IMR-90 (cell line): ENCODE data around the gene CADM2. TPM values are rescaled to one million over a fixed set of nuclear protein-coding genes. Genes with fewer than 3 reads are reported as not detected.

Source experiments
- ATAC-seq: fragments of 200-7000 bp; cut with Tn5 transposase; 2 replicates; pipeline ENCODE4 v1.9.1; 2020; ENCODE audit warnings: low read depth, mild to moderate bottlenecking, moderate library complexity
- BruUV-seq: library from RNA; stranded (reverse); fragments of 400-500 nt; replicated peaks from 2 replicates; lab custom pipeline; 2021; lab: Mats Ljungman, UMichigan
- CTCF ChIA-PET: fragments of 300-600 bp; formaldehyde crosslinking; extraction: SDS; loops from one replicate; lab custom pipeline; 2021; ENCODE audit warnings: antibody characterized with exemption; lab: Yijun Ruan, JAX
- POLR2A ChIA-PET: fragments of 300-600 bp; sonication (Branson Sonifier 250); formaldehyde crosslinking; loops from one replicate; lab custom pipeline; 2022; ENCODE audit warnings: antibody characterized with exemption; ENCODE audit not compliant: unreplicated experiment; lab: Charles Lee
- DNase-seq: peaks from one replicate; pipeline ENCODE4 v3.0.0; 2013
- H2AFZ ChIP-seq: replicated peaks from 2 replicates; pipeline ENCODE3; 2013; ENCODE audit warnings: low read length, mild to moderate bottlenecking; ENCODE audit not compliant: poor library complexity
- H2AK5ac ChIP-seq: 2 replicates; pipeline ENCODE4 v1.6.1; 2013; ENCODE audit warnings: low read depth, low read length, inconsistent platforms
- H2AK9ac ChIP-seq: replicated peaks from 2 replicates; pipeline ENCODE3; 2013; ENCODE audit warnings: mild to moderate bottlenecking, low read depth, low read length, moderate library complexity; ENCODE audit not compliant: poor library complexity
- H2BK120ac ChIP-seq: 2 replicates; pipeline ENCODE4 v1.6.1; 2013; ENCODE audit warnings: low read depth, low read length, inconsistent platforms
- H2BK15ac ChIP-seq: 3 replicates; pipeline ENCODE4 v1.6.1; 2013; ENCODE audit warnings: low read depth, low read length, inconsistent platforms
- H2BK20ac ChIP-seq: 2 replicates; pipeline ENCODE4 v1.6.1; 2013; ENCODE audit warnings: low read depth, mild to moderate bottlenecking, inconsistent platforms, low read length, moderate library complexity
- H2BK5ac ChIP-seq: 2 replicates; pipeline ENCODE4 v1.6.1; 2013; ENCODE audit warnings: mild to moderate bottlenecking, low read depth, low read length, inconsistent platforms; ENCODE audit not compliant: poor library complexity, severe bottlenecking
- H3K14ac ChIP-seq: replicated peaks from 2 replicates; pipeline ENCODE4 v1.6.1; 2013; ENCODE audit warnings: low read depth, low read length, inconsistent platforms
- H3K18ac ChIP-seq: 2 replicates; pipeline ENCODE4 v1.6.1; 2013; ENCODE audit warnings: low read depth, low read length, control low read depth
- H3K23ac ChIP-seq: 2 replicates; pipeline ENCODE4 v1.6.1; 2013; ENCODE audit warnings: low read depth, low read length, inconsistent platforms
- H3K27ac ChIP-seq: 2 replicates; pipeline ENCODE4 v1.5.1; 2013; ENCODE audit warnings: mild to moderate bottlenecking, control low read depth, low read length; ENCODE audit not compliant: insufficient read depth
- H3K27me3 ChIP-seq: 2 replicates; pipeline ENCODE4 v1.6.1; 2013; ENCODE audit warnings: low read length; ENCODE audit not compliant: control insufficient read depth, insufficient read depth
- H3K36me3 ChIP-seq: 2 replicates; pipeline ENCODE4 v1.6.1; 2013; ENCODE audit warnings: low read length, mixed read lengths; ENCODE audit not compliant: control insufficient read depth, insufficient read depth
- H3K4ac ChIP-seq: 2 replicates; pipeline ENCODE4 v1.6.1; 2013; ENCODE audit warnings: low read depth, low read length, inconsistent platforms
- H3K4me1 ChIP-seq: 2 replicates; pipeline ENCODE4 v1.6.1; 2013; ENCODE audit warnings: low read length, mixed read lengths; ENCODE audit not compliant: control insufficient read depth, insufficient read depth
- H3K4me2 ChIP-seq: 2 replicates; pipeline ENCODE4 v1.6.1; 2013; ENCODE audit warnings: low read depth, mild to moderate bottlenecking, control low read depth, low read length, moderate library complexity
- H3K4me3 ChIP-seq: 2 replicates; pipeline ENCODE4 v1.5.1; 2013; ENCODE audit warnings: low read depth, mild to moderate bottlenecking, control low read depth, low read length, moderate library complexity; ENCODE audit not compliant: insufficient read depth
- H3K56ac ChIP-seq: 2 replicates; pipeline ENCODE4 v1.6.1; 2013; ENCODE audit warnings: low read length, inconsistent platforms; ENCODE audit not compliant: insufficient read depth; ENCODE audit errors: extremely low read depth
- H3K79me1 ChIP-seq, 2 experiments: 2 replicates each; pipeline ENCODE4 v1.6.1; 2013; ENCODE audit warnings: low read length in 2 of 2, inconsistent platforms in 1 of 2, low read depth in 1 of 2
- H3K9ac ChIP-seq: 2 replicates; pipeline ENCODE4 v1.6.1; 2013; ENCODE audit warnings: low read depth, low read length, control low read depth
- H3K9me1 ChIP-seq: 2 replicates; pipeline ENCODE4 v1.6.1; 2013; ENCODE audit warnings: low read length, inconsistent platforms; ENCODE audit not compliant: insufficient read depth
- H3K9me3 ChIP-seq: 2 replicates; pipeline ENCODE4 v1.6.1; 2013; ENCODE audit warnings: low read length; ENCODE audit not compliant: control insufficient read depth, insufficient read depth
- H4K20me1 ChIP-seq: 2 replicates; pipeline ENCODE4 v1.6.1; 2013; ENCODE audit warnings: low read length, inconsistent platforms; ENCODE audit not compliant: insufficient read depth
- H4K5ac ChIP-seq: 2 replicates; pipeline ENCODE4 v1.6.1; 2013; ENCODE audit warnings: mild to moderate bottlenecking, low read depth, low read length, control low read depth
- H4K8ac ChIP-seq, 2 experiments: 2 replicates each; pipeline ENCODE4 v1.6.1; 2013; ENCODE audit warnings: low read depth in 2 of 2, low read length in 2 of 2, control low read depth in 1 of 2, inconsistent platforms in 1 of 2
- H4K91ac ChIP-seq: 2 replicates; pipeline ENCODE4 v1.6.1; 2013; ENCODE audit warnings: low read depth, low read length, inconsistent platforms; ENCODE audit not compliant: insufficient read depth
- CHD1 ChIP-seq: IDR thresholded peaks from 2 replicates; pipeline ENCODE4 v1.6.1; 2012; ENCODE audit warnings: low read depth, low read length, improper control_type of control experiment
- FOS ChIP-seq: fragments of 150-350 bp; IDR thresholded peaks from 2 replicates; pipeline ENCODE4 v1.6.1; 2016; ENCODE audit warnings: low read depth, low read length
- MAFK ChIP-seq: IDR thresholded peaks from 2 replicates; pipeline ENCODE4 v1.6.1; 2012; ENCODE audit warnings: low read depth, low read length, improper control_type of control experiment
- NFE2L2 ChIP-seq: fragments of 150-350 bp; IDR thresholded peaks from 2 replicates; pipeline ENCODE4 v1.6.1; 2016; ENCODE audit warnings: low read depth, mild to moderate bottlenecking, low read length
- RAD21 ChIP-seq: IDR thresholded peaks from 2 replicates; pipeline ENCODE4 v1.6.1; 2012; ENCODE audit warnings: low read length, improper control_type of control experiment
- RCOR1 ChIP-seq: IDR thresholded peaks from 2 replicates; pipeline ENCODE4 v1.6.1; 2012; ENCODE audit warnings: mild to moderate bottlenecking, low read length, improper control_type of control experiment; ENCODE audit not compliant: insufficient replicate concordance
- RFX5 ChIP-seq: IDR thresholded peaks from 2 replicates; pipeline ENCODE4 v1.8.0; 2012; ENCODE audit warnings: low read depth, mild to moderate bottlenecking, low read length, moderate library complexity
- WGBS, 2 experiments: methylation state at CpG; one replicate each; pipeline versions ENCODE4 v1.1.5 to v1.1.7; 2013; ENCODE audit warnings: missing lambda C conversion rate in 2 of 2; ENCODE audit not compliant: insufficient read length in 1 of 2; ENCODE audit errors: extremely low coverage in 2 of 2; 5-methylcytosine and 5-hydroxymethylcytosine counted together
- dilution Hi-C: fragments of 300-500 bp; cut with HindIII; formaldehyde crosslinking; loops from one replicate; pipeline ENCODE4 v1.14.3; 2018; ENCODE audit warnings: low sequenced_read_pairs; ENCODE audit not compliant: unreplicated experiment
- in situ Hi-C: fragments of 300-500 bp; cut with MboI; formaldehyde crosslinking; loops from 3 replicates; pipeline ENCODE4 v1.14.3; 2019; ENCODE audit warnings: low sequenced_read_pairs, inconsistent platforms, mixed read lengths
- intact Hi-C: fragments of 100-400 bp; cut with micrococcal nuclease; formaldehyde crosslinking; loops from 2 replicates; pipeline ENCODE4 v1.10.0; 2022
- polyA plus RNA-seq, 3 experiments: library from polyadenylated mRNA; depleted of rRNA; stranded (reverse); fragments of >200 nt; gene quantifications; 2 replicates each; pipeline ENCODE4 v1.2.3, GENCODE V29; 2012; ENCODE audit warnings: low replicate concordance in 1 of 3
- total RNA-seq: library from RNA; depleted of rRNA; stranded (reverse); fragments of >200 nt; gene quantifications from 2 replicates; pipeline ENCODE4 v1.2.3, GENCODE V29; 2012
- TF ChIP-seq, protein P1 (sequence below): fragments of 150-350 bp; IDR thresholded peaks from 2 replicates; pipeline ENCODE4 v1.6.1; 2017; ENCODE audit warnings: mild to moderate bottlenecking, antibody characterized with exemption, low read length, low read depth
- TF ChIP-seq, protein P2 (sequence below): fragments of 150-350 bp; IDR thresholded peaks from 2 replicates; pipeline ENCODE4 v1.6.1; 2016; ENCODE audit warnings: low read depth, mild to moderate bottlenecking, low read length, moderate library complexity, borderline replicate concordance

CADM2 gene
- total and polyA plus RNA-seq, 2 of the 4 experiments (the other 2 are of a cell fraction): not detected

DNA sequence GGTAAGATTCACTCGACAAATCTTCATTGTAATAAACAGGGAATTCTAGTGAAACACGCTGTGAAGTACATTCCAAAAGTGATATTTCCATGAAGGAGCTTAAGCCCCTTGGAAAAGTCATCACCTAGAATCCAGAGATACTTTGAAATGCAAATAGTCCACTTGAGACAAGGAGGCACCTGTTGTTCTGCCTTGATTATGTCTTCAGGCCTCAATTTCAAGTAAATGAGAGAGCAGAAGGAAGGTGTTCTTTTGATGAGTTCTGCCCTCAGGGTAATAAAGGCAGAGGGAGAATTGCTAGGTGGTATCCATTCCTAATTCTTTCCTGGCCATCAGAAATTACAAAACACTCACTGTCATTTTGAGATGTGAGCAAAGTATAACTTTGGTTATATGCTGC, 162.1 kb downstream of the CADM2 start:
- dilution Hi-C loops: no loop called here
- no peaks in the 10 kb centered on the region for H3K36me3 ChIP-seq
- no peak overlapping the region for H3K18ac ChIP-seq
- H3K79me1 ChIP-seq: no peaks in the 10 kb centered on the region
- no TSS peak for BruUV-seq
- in situ Hi-C loops: no loop called here
- H3K23ac ChIP-seq: no peak overlapping the region
- H2BK5ac ChIP-seq: no peak overlapping the region
- no peaks in the 10 kb centered on the region for H3K4me1 ChIP-seq
- H3K4ac ChIP-seq: no peak overlapping the region
- no peaks in the 10 kb centered on the region for H3K9me3 ChIP-seq
- H2BK20ac ChIP-seq: no peak overlapping the region
- H3K27ac ChIP-seq: no peak overlapping the region
- DNase-seq: no peak
- TF ChIP-seq NFE2L2 (no peak), RCOR1 (no peak), RFX5 (no peak), RAD21 (no peak), MAFK (no peak), FOS (no peak), CHD1 (no peak)
- TF ChIP-seq, protein P1, sequence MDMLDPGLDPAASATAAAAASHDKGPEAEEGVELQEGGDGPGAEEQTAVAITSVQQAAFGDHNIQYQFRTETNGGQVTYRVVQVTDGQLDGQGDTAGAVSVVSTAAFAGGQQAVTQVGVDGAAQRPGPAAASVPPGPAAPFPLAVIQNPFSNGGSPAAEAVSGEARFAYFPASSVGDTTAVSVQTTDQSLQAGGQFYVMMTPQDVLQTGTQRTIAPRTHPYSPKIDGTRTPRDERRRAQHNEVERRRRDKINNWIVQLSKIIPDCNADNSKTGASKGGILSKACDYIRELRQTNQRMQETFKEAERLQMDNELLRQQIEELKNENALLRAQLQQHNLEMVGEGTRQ: no peak
- TF ChIP-seq, protein P2, sequence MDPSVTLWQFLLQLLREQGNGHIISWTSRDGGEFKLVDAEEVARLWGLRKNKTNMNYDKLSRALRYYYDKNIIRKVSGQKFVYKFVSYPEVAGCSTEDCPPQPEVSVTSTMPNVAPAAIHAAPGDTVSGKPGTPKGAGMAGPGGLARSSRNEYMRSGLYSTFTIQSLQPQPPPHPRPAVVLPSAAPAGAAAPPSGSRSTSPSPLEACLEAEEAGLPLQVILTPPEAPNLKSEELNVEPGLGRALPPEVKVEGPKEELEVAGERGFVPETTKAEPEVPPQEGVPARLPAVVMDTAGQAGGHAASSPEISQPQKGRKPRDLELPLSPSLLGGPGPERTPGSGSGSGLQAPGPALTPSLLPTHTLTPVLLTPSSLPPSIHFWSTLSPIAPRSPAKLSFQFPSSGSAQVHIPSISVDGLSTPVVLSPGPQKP: no peak
- H2BK15ac ChIP-seq: no peak overlapping the region
- no peak overlapping the region for H2AK9ac ChIP-seq
- no peak overlapping the region for H3K14ac ChIP-seq
- no peak overlapping the region for H4K91ac ChIP-seq
- CTCF ChIA-PET: no interaction called here
- no CpG with 5 or more reads among the region's 2 CpGs for WGBS, 2 experiments
- H2AK5ac ChIP-seq: no peak overlapping the region
- no peak overlapping the region for H3K4me2 ChIP-seq
- ATAC-seq: no peak
- intact Hi-C loops: no loop called here
- H3K56ac ChIP-seq: no peak overlapping the region
- H3K27me3 ChIP-seq: no peaks in the 10 kb centered on the region
- no peak overlapping the region for H3K9ac ChIP-seq
- H2AFZ ChIP-seq: no peak overlapping the region
- no peak overlapping the region for H4K5ac ChIP-seq
- H3K9me1 ChIP-seq: no peaks in the 10 kb centered on the region
- no peaks in the 10 kb centered on the region for H4K20me1 ChIP-seq
- POLR2A ChIA-PET: no interaction called here
- H3K4me3 ChIP-seq: no peak overlapping the region
- H2BK120ac ChIP-seq: no peak overlapping the region
- H4K8ac ChIP-seq: no peak overlapping the region
